SH-SY5Y (cell line): ENCODE measurements around the gene ATP8A2.

Experiments
- GATA2 ChIP-seq: IDR thresholded peaks from 2 replicates; pipeline ENCODE4 v1.6.1; 2011; ENCODE audit warnings: mild to moderate bottlenecking, low read depth, low read length
- GATA3 ChIP-seq: IDR thresholded peaks from 2 replicates; pipeline ENCODE4 v1.6.1; 2011; ENCODE audit warnings: low read depth, mild to moderate bottlenecking, low read length, moderate library complexity

GRCh38 chr13:26007261-26008125 is 635.7 kb downstream of the ATP8A2 start:
- no peak for TF ChIP-seq GATA3
- TF ChIP-seq GATA2, result no peak
